Right lung (tissue), 5 donors: ENCODE data around the gene CYP27A1. TPM values are rescaled to one million over a fixed set of nuclear protein-coding genes. Genes with fewer than 3 reads are reported as not detected.

Experiments
- DNase-seq, 2 donors: peaks; one replicate each; pipeline ENCODE4 v3.0.0-alpha.2; 2013
- polyA plus RNA-seq, 5 donors: library from polyadenylated mRNA; unstranded; fragments of 120-200 nt; gene quantifications; one replicate each; pipeline versions ENCODE4 v1.2.1 to v1.2.3, GENCODE V29; 2013; ENCODE audit warnings: inconsistent platforms in 1 of 5, low replicate concordance in 1 of 5; ENCODE audit not compliant: insufficient read length in 5 of 5, insufficient read depth in 1 of 5

CYP27A1 gene
- polyA plus RNA-seq, 5 donors, result 22.7 to 32.0 (median 30.3) TPM

DNA sequence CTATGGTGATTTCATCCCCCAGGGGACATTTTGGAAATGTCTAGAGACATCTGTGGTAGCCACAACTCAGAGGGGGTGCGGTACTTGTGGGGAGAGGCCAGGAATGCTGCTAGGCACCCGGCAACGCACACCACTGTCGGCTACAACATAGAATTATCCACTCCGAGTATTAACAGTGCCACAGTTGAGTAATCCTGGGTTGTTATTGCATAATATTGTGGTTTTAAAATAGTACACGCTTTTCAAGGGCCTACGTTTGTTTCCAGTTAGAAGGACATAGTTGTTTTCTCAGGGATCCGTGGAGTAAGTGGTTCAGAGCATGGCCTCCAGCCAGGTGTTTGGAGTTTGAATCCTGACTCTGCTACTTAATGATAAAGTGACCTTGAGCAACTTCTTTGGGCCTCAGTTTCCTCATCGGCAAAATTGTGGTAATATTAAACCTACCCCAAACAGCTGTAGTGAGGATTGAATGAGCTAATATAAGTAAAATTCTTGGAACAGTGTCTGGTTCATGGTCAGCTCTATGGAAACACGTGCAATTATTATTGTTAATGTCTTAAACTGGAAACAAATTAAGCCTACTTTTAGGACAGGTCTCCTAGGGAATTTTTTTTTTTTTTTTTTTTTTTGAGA is 24.5 kb downstream of the CYP27A1 start:
- DNase-seq, result peak; percentile 82 to 84

DNA sequence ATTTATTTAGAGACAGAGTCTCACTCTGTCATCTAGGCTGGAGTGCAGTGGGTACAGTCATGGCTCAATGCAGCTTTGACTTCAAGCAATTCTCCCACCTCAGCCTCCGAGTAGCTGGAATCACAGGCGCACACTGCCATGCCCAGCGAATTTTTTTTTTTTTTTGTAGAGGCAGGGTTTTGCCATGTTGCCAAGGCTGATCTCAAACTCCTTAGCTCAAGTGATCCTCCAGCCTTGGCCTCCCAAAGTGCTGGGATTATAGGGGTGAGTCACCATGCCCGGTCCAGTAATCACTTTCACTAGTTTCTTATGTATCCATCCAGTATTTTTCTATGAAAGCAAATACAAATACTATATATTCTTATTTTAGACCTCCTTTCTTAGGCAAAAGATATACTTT is 25.7 kb downstream of the CYP27A1 start:
- no peak for DNase-seq

DNA sequence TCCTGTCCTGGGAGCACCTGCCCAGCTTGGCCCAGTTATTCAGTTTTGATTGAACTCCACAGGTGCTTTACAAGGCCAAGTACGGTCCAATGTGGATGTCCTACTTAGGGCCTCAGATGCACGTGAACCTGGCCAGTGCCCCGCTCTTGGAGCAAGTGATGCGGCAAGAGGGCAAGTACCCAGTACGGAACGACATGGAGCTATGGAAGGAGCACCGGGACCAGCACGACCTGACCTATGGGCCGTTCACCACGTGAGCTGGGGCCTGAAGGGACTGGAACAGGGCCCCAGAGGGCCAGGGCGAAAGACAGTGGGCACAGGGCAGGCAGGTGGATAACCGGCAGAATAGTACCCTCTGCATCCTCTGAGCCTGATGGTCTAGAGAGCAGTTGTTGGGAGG is 27.6 kb downstream of the CYP27A1 start:
- no peak for DNase-seq

DNA sequence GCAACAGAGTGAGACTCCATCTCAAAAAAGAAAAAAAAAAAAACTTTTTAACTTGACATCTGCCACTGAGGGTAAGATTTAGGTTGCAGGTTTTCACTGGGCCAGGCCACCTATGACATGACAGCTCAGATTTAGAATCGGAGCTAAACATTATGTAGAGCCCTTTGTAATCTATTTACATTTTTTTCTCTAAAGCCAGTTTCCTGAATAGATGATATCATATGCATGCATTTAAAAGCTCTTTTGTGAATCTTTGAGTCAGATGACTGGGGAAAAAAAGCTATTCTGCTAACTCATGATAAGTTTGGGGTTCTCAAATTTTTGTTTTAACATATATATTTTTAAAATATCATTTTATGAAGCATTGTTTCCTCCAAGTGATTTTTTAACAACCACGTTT is 28.3 kb downstream of the CYP27A1 start:
- no peak for DNase-seq

DNA sequence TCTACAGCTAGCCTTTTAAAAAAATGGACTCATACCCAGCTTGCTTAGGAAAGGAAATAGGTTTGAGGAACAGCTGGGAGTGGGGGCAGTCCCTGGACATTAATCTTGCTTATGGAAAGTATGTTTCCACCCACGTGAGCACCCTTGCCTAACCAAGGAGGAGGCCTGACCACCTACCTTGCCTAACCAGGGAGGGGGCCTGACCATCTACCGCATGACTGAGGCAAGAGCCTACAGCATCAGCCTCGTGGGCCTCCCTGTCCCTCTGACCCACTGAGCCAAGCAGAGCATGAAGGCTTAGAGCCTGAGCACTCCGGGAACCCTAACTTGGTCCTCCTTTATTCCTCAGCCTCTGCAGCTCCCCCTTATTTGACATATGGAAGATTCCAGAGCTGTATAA is 29.4 kb downstream of the CYP27A1 start:
- DNase-seq, result no peak

DNA sequence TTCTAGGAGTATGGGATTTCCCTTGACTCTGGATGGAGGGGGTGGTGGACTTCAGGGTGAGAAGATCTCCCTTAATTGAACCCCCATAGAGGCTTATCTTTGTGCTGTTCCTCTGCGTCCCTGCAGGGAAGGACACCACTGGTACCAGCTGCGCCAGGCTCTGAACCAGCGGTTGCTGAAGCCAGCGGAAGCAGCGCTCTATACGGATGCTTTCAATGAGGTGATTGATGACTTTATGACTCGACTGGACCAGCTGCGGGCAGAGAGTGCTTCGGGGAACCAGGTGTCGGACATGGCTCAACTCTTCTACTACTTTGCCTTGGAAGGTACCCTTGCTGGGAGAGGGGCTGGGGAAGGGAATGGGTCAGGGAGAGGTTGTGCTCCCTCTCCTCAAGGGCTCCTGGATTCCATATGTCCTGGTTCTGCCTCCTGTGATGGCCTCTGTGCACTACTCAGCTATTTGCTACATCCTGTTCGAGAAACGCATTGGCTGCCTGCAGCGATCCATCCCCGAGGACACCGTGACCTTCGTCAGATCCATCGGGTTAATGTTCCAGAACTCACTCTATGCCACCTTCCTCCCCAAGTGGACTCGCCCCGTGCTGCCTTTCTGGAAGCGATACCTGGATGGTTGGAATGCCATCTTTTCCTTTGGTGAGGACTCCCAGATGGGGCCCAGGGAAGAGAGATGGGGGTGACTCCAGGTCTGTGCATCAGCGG is 30.3 kb downstream of the CYP27A1 start:
- no peak for DNase-seq

DNA sequence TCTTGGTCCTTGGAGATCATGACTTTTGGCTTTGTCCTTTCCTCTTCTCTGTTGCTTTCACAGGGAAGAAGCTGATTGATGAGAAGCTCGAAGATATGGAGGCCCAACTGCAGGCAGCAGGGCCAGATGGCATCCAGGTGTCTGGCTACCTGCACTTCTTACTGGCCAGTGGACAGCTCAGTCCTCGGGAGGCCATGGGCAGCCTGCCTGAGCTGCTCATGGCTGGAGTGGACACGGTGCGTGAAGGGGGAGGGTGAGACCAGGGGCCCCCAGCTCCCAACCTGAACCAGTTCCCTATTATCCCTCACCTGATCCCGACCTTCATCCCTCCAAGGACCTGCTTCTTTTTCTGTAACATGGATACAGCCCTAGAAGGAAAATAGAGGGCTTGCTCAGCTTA is 30.9 kb downstream of the CYP27A1 start:
- no peak for DNase-seq

DNA sequence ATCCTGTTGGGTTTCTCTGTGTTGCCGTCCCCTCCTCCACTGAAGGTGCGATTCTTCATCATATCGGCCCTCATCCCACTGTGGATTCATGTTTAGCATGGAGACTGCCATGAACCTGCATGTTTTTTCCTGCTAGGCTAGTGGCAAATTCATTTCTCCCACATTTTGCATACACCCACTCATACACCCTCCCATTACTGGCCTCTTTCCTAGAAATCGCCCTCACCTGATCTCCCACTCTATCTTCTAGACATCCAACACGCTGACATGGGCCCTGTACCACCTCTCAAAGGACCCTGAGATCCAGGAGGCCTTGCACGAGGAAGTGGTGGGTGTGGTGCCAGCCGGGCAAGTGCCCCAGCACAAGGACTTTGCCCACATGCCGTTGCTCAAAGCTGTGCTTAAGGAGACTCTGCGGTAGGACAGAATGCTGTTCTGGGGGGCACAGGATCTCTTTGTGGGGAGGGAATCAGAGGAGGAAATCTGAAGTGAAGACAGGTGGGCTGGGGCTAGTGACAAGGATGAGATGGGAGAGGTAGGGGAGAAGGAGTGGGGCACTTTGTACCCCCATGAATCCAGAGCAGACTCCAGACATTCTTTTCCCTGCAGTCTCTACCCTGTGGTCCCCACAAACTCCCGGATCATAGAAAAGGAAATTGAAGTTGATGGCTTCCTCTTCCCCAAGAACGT is 32.0 kb downstream of the CYP27A1 start:
- DNase-seq, result no peak

DNA sequence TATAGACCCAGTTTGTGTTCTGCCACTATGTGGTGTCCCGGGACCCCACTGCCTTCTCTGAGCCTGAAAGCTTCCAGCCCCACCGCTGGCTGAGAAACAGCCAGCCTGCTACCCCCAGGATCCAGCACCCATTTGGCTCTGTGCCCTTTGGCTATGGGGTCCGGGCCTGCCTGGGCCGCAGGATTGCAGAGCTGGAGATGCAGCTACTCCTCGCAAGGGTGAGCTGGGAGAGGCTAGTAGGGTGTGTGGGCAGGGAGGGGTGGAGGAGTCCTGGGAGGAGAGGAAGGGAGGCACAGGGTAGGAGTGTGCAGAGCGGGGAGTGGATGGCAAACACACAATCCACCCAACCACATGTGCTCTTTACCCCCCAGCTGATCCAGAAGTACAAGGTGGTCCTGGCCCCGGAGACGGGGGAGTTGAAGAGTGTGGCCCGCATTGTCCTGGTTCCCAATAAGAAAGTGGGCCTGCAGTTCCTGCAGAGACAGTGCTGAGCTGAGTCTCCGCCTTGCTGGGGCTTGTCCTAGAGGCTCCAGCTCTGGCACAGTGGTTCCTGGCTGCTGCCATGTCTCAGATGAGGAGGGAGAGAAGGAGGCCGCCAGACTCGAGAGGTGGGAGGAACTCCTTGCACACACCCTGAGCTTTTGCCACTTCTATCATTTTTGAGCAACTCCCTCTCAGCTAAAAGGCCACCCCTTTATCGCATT is 32.7 kb downstream of the CYP27A1 start:
- DNase-seq, result no peak

DNA sequence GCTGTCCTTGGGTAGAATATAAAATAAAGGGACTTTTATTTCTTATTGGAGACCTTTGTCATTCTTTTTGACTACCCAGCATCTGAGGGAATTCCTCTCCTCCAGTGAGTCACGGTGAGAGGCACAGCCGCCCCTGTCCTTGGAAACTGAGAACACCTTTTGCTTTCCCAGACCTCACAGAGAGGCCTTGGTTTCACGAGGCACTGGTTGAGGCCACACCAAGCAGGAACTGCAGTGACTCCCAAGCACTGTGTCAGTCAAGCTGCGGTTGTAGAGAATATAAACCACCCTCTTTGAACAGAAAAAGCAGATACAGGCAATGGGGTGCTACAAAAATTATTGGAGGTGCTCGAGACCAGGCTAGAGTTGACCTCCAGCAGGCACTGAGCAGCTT is 33.3 kb downstream of the CYP27A1 start:
- no peak for DNase-seq

DNA sequence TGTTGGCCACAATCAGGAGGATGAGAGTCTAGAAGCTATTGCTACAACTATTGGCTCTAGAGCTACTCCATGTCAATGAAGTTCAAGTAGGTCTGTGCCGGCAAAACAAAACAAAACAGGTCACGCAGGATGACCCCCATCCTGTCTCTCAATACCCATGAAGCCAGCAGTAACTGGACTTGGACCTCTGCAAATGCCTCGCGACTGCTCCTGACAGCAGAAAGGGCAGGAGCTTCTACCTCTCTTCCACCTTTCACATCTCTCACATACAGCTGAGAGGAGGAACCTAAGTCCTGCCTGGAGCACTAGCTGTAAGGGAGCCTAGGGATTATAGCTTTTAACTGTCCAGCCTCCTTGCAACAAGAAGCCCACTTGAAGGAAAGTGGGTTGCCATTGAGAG is 33.7 kb downstream of the CYP27A1 start:
- no peak for DNase-seq

DNA sequence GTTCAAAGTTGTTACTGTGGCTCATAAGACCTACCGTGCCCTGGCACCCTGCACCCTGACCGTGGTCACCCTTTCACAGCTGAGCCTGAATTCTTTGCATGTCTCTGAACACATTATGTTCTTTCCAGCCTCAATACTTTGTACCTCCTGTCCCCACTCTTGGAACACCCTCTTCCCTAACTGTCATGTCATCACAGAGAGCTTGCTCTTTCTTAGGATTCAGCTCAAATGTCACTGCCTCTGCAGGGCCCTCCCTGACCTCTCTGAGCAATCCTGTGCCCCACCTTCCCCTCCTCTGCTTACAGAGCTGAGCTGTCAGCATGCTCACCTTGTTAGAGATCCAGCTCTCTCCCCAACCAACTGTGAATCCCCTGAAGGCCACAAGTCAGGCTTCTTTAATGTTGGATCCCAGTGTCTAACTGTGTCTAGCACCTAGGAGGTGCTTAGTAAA is 34.6 kb downstream of the CYP27A1 start:
- no peak for DNase-seq

DNA sequence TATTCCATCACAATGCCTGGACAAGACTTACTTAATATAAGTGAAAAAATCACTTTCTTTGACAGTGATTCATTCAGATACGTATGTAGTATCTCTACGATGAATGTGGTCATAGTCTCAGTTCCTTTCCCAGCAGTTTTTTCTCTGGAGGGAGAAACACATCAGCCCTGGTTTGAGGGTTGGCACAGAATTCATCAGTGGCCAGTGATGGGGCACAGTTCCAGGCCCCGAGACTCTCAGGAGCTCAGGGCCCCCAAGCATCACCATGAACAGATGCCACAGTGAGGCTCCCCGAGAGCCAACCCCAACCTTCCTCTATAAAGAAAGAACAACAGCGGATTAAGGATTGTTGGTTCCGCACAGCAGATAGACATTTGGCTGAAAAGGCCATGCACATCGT is 37.1 kb downstream of the CYP27A1 start:
- DNase-seq, result no peak

DNA sequence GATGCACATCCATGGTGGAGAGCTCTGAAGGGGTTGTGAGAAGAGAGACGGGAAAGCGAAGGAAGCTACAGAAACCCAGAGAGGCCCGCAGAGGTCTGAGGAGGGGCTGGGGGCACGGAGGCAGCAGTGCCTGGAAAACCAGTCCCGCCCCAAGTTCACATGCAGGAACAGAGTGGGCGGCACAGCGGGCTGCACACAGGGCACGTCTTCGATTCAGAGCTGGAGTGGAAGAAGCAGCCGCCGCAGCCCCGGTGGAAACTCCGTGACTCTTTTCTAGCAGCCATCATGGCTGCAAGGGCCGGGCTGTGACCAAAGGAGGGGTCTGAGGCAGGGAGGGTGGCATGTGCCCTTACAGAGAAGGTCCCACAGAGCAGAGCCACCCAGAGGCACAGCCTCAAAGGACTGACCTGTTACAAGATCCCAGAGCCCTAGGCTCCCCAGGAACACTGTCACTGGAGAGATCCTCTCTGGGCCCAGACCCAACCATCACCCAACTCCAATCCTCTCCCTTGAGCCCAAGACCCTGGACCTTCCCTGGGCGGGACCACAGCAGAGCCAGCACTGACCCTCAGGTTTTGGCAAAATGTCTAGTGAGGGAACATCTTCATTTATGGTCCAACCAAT is 38.9 kb downstream of the CYP27A1 start:
- DNase-seq, result no peak

DNA sequence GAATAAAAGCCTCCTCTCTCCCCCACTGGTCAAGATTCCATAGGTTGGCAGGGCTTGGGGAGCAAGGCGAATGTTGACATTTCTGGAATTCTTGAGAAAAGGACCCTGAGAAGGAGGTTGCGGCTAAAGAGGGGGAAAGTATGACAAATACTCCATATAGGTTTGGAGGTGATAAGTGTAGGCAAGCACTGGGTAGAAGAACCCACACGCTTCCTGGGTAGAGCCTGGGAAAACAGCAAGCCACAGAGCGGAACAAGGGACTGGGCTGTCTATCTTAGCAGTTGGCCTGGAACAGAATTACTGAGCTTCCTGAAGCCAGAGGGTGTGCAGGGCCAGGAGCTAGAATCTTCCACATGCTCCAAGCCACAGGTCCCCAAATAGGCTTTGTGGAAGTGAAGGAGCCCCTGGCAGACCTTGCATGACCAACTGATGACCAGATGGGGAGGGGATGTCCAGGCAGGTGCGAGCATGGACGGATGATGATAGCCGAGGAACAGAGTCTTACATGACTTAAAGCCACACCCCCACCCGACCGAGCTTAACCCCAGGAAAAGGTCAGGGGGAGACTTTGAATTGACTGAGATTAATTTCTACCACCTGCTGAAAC is 39.8 kb downstream of the CYP27A1 start:
- DNase-seq, result no peak

DNA sequence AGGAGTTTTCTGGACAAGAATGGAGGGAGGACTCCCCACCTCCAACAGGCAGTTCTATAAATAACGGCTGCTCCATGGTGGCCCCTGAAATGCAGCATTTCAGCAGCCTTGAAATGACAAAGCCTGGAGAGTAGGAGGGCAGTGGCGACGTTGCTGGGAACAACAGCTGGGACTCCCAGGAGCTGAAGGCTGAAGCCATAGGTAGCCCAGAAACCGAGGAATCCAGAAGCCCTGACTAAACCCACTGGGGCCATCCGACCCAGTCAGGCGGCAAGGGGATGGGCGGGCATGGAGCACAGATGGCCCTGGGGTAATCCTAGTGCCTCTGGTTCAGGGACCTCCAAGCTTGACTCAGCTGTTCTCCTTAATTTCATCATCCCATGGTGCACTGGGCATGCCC is 40.7 kb downstream of the CYP27A1 start:
- no peak for DNase-seq

DNA sequence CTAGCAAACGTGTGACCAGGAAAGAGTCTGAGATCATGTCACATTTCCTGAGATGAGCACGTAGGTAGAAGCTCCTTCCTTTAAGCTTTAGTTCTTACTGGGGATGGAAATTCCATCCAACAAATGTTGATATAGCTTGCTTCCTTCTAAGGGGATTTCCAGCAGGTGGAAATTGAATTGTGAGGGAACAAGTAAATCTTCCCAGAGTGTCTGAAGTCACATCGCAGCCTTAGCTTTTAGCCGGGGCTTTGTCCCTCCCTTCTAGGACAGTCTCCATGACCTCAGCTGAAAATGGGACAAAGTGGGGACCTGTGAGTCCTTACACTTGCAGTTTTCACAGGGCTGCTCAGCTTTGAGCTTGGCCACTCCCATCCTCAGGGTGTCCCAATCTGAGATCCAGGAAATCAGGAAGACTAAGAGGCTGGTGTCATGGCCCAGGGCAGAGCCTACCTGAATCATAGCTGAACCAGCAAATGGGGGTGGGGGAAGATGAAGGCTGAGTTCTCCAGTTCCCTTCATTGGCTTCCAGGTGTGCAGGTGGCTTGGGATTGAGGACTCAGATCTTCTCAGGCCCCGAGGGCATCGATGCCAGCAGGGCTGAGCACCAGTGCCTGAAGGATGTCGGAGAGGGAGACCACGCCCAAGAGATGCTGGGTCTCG is 41.4 kb downstream of the CYP27A1 start:
- DNase-seq, result no peak

DNA sequence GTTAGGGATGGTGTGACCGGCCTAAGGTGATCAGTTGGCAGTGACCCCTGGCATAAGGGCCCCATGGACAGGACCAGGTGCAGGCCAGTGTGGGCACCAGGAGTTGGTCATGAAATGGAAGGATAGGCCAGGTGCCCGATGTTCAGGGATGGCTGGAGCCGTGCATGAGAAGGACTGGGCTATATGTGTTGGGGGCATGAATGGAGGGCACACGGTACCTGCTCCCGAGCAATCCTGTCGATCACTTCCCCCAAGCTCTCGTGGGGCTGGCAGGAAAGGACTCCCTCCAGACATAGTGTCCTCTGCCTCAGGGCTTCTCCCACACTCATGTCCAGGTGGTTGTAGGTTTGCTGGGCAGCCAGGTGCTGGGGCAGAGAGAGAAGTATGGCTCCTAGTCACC is 42.1 kb downstream of the CYP27A1 start:
- DNase-seq, result no peak

DNA sequence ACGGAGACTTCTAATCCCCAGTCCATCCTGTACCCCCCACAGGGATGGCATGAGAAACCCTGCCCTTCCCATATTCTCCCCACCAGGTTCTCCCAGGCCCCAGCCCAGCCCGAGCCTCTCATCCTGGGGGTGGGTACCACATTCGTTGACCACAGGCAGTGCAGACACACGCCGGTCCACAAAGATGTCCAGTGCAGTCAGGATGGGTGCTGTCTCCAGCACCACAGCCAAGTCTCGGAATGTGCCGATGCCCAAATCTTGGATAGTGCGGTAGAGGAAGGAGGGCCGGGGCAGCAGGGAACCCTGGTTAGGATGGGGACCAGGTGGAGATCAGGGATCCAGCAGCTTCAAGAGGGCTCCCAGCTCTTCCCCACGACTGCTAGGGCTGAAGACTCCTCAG is 44.8 kb downstream of the CYP27A1 start:
- DNase-seq, result no peak

DNA sequence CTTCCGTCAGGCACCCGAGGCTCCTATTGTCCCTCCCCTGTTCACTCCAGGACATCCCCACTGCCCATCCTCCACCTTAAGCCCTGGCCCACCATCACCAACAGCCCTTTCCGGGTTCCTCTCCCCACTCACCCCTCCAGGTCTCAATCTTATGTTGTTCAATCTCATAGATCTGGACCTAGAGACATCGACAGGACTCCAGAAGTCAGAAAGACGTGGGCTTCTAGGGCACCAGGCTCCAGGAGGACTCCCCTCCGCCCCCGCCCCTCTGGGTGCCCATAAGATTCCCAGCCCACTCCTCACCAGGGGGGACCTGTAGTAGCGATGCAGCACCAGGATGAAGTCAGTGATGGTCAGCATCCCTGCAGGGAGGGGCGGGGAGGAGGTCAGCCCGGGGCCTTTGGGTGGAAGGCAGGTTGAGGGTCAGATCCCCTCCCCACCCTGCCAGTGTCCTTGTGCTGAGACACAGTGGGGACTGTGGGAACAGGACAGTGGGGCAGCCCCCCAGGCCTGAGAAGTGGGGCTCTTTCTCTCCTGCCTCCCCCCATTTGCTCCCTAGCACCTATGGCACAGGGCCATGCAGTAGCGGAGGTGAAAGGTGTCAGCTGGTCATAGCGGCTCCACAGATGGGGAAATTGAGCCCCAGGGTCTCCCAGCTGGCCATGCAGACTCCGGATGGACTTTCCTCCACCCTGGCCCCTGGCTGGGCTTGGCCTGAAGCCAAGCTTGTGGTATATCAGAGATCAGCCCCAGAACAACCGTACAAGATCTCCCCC is 45.9 kb downstream of the CYP27A1 start:
- no peak for DNase-seq

DNA sequence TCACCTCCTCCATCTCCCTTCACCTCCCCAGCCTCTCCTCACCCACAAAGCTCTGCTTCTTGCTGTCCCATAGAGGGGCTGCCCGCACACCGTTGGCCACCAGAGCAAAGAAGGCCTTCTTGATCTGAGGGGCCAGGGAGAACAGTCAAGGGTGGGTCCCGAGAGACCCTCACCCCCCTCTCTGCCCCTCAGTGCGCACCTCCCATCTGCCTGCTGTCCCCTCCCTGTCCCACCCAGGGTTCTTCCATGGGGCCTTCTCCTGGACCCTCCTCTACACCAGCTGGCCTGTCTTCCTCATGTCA is 46.5 kb downstream of the CYP27A1 start:
- DNase-seq, result no peak
